Measurements from ENCODE around the gene ABR.
A peak's percentile ranks its signal among the peaks of the same experiment; 100 is the strongest.

ABR gene

DNA sequence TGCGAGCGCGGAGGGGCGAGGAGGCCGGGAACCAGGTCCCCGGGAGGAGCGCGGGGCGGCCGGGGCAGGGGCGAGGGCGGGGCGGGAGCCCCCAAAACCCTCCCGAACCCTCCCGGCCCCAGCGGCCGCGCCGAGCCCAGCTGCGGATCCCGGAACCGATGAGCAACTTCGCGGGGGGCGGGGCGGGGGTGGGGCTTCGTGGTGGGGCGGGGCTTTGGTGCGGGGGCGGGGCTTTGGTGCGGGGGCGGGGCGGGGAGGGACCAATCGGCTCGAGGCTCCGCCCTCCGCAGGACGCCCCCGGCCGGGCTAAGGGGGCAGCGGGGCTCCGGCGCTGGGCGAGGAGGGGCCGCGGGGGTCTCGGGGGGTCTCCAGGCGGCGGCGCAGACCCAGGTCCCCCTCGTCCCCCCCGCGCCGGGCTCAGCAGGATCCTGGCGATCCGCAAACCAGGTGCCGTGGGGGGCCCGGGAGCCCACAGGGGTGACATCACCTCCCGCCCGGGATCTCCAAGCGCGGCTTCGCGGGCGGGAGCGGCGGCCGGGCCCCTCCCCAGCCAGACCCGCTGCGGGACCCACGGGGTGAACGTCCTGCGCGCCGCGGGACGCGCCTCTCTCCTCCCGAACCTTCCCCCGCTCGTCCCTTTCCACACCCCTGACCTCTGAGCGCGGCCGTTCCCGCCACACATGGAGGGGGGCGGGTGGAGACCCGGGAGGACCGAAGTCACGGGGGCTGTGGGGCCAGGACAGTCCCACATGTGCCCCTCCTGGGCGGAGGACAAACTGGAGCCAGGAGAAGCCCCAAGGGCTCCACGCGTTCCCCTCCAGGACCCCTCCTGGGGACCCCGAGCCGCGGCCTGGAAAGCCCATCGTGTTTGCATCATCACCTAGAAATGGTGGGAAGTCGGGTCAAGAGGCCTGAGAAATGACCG, at the start of gene ABR:
ABR (minus strand) TSS at position 164 of the 925 bp plus-strand sequence. CDS start 254 bp downstream, outside the sequence.
- Histone ChIP-seq H3K4me1 (ENCODE audit: insufficient read depth, low read length) (peaks cover 18% of the 10 kb centered on the region), H3K9me3 (ENCODE audit: control insufficient read depth, insufficient read depth, low read length) (no peaks in the 10 kb centered on the region), H3K36me3 (ENCODE audit: insufficient read depth, low read length) (no peaks in the 10 kb centered on the region), H3K9ac (ENCODE audit: low read depth, low read length) (peak within 1 kb of the TSS; percentile 56; the same call in 1 of the 2 replicates)

- H3K9ac ChIP-seq (ENCODE audit: low read depth, low read length), result peak overlapping the region; percentile 60; the same call in 1 of the 2 replicates
Observed at GRCh38 chr17:1229349-1229899, 49.6 kb upstream of the ABR start.

DNA sequence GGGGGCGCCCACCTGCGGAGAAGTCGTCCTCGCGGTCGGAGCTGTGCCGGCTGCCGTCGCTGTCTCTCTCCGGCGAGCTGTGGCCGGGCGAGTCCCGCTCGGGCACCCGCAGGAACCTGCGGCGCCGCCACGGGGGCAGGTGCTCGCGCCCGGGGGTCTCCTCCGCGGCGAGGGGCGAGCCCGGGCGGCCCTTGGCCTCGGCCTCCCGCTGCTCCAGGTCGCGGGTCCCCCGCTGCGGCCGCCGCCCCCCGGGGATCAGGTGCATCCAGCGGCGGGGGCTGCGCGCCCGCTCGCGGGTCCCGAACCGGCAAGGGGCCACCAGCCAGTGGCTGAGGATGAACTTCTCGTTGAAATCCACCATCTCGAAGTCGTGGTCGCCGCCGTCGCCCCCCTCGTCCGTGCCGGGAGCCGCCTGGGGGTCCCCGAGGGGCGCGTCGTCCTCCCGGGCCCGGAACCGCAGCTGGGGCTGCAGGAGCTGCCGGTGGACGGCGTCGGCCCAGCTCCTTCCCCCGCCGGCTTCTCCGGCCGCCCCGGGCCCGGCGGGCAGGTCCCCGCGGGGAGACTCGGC, 49.1 kb upstream of the ABR start:
- H3K4me1 ChIP-seq (ENCODE audit: insufficient read depth, low read length), result no peaks in the 10 kb centered on the region
- peak overlapping the region; percentile 60; the same call in 1 of the 2 replicates for H3K9ac ChIP-seq (ENCODE audit: low read depth, low read length)
- no peaks in the 10 kb centered on the region for H3K9me3 ChIP-seq (ENCODE audit: control insufficient read depth, insufficient read depth, low read length)
- no peaks in the 10 kb centered on the region for H3K36me3 ChIP-seq (ENCODE audit: insufficient read depth, low read length)

More at GRCh38 chr17:1229349-1229899, 49.6 kb upstream of the ABR start:
- Histone ChIP-seq H3K9me3 (ENCODE audit: control insufficient read depth, insufficient read depth, low read length) (no peaks in the 10 kb centered on the region), H3K36me3 (ENCODE audit: insufficient read depth, low read length) (no peaks in the 10 kb centered on the region), H3K4me1 (ENCODE audit: insufficient read depth, low read length) (no peaks in the 10 kb centered on the region)

- no peaks in the 10 kb centered on the region for H3K36me3 ChIP-seq (ENCODE audit: insufficient read depth, low read length)
- no peaks in the 10 kb centered on the region for H3K9me3 ChIP-seq (ENCODE audit: control insufficient read depth, insufficient read depth, low read length)
- peak overlapping the region; percentile 30; the same call in 1 of the 2 replicates for H3K9ac ChIP-seq (ENCODE audit: low read depth, low read length)
- H3K4me1 ChIP-seq (ENCODE audit: insufficient read depth, low read length), result no peaks in the 10 kb centered on the region
Observed at GRCh38 chr17:1227917-1228780, 48.4 kb upstream of the ABR start.

DNA sequence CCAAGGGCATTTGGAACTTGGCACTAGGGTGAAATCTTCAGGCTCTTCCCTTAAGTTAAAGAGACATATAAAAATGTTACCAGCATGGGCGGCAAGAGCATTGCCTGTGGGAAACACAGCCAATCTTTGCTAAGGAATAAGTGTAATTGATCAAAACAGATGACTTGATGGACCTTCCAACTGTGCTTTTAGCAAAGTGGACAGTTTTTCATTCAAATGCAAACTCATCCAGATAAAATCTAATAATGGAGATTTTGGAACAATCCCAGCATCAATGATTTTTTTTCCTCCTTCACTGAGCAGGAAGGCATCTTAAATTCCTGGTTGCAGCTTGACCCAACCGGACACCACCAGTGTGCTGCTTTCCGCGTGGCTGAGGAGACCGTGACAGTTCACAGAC, 47.6 kb upstream of the ABR start:
- no peaks in the 10 kb centered on the region for H3K36me3 ChIP-seq (ENCODE audit: insufficient read depth, low read length)
- no peak overlapping the region for H3K9ac ChIP-seq (ENCODE audit: low read depth, low read length)
- H3K4me1 ChIP-seq (ENCODE audit: insufficient read depth, low read length), result no peaks in the 10 kb centered on the region
- no peaks in the 10 kb centered on the region for H3K9me3 ChIP-seq (ENCODE audit: control insufficient read depth, insufficient read depth, low read length)

GRCh38 chr17:1226308-1226707, 46.5 kb upstream of the ABR start:
- Histone ChIP-seq H3K4me1 (ENCODE audit: insufficient read depth, low read length) (no peaks in the 10 kb centered on the region), H3K9me3 (ENCODE audit: control insufficient read depth, insufficient read depth, low read length) (no peaks in the 10 kb centered on the region), H3K9ac (ENCODE audit: low read depth, low read length) (no peak overlapping the region), H3K36me3 (ENCODE audit: insufficient read depth, low read length) (no peaks in the 10 kb centered on the region)

DNA sequence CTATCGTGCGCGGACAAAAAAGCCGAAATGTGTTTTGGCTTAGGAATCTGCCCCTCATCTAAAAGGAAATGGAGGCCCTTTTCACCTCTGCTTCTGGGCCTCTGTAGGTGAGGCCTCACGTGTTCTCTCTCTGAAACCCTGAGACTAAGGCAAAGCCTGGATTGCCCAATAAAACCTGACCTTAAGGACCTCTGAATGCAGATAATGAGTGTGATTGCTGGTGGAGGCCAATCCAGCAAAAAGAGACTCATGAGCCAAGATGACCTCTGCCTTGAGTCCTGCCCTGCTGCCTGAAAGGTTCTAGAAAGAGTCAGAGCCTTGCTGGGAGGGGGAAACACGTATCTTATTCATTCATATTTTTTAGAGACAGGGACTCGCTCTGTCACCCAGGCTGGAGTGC, 44.5 kb upstream of the ABR start:
- H3K9me3 ChIP-seq (ENCODE audit: control insufficient read depth, insufficient read depth, low read length), result no peaks in the 10 kb centered on the region
- H3K4me1 ChIP-seq (ENCODE audit: insufficient read depth, low read length), result no peaks in the 10 kb centered on the region
- no peaks in the 10 kb centered on the region for H3K36me3 ChIP-seq (ENCODE audit: insufficient read depth, low read length)
- H3K9ac ChIP-seq (ENCODE audit: low read depth, low read length), result no peak overlapping the region

- H3K36me3 ChIP-seq (ENCODE audit: insufficient read depth, low read length), result no peaks in the 10 kb centered on the region
- H3K9ac ChIP-seq (ENCODE audit: low read depth, low read length), result no peak overlapping the region
- H3K9me3 ChIP-seq (ENCODE audit: control insufficient read depth, insufficient read depth, low read length), result no peaks in the 10 kb centered on the region
- no peaks in the 10 kb centered on the region for H3K4me1 ChIP-seq (ENCODE audit: insufficient read depth, low read length)
Observed at GRCh38 chr17:1223662-1224061, 43.9 kb upstream of the ABR start.

DNA sequence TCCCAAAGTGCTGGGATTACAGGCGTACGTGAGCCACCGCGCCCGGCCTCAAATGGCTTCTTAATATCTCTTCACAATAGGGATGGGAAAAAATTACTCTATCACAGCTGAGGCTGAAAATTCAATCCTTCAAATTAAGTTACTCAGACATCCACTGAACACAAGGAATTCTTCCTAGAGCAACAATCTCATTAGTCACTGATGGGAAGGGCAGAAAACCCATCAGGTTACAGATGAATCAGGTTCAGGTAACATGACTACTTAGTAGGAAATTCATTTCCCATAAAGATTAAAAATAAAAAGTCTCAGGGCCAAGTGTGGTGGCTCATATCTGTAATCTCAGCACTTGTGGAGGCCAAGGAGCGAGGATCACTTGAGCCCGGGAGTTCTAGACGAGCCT, 42.5 kb upstream of the ABR start:
- H3K9me3 ChIP-seq (ENCODE audit: control insufficient read depth, insufficient read depth, low read length), result no peaks in the 10 kb centered on the region
- H3K36me3 ChIP-seq (ENCODE audit: insufficient read depth, low read length), result no peaks in the 10 kb centered on the region
- no peaks in the 10 kb centered on the region for H3K4me1 ChIP-seq (ENCODE audit: insufficient read depth, low read length)
- no peak overlapping the region for H3K9ac ChIP-seq (ENCODE audit: low read depth, low read length)

DNA sequence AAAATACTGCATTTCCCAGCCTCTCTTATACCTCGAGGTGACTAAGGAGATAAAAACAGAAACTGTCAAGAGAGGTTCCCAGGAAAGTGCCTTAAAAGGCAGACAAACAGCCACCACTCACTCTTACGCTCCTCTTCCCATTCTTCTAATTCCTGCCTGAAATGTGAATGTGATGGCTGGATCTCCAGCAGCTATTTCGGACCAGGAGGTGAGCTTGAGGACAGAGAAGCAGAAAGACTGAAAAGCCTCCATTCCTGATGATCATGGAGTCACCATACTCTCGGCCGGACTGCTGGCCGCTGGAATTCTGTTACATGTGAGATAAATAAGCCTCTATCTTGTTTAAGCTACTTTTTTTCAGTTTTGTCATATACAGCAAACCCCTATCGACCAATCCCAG, 41.4 kb upstream of the ABR start:
- Histone ChIP-seq H3K4me1 (ENCODE audit: insufficient read depth, low read length) (no peaks in the 10 kb centered on the region), H3K36me3 (ENCODE audit: insufficient read depth, low read length) (no peaks in the 10 kb centered on the region), H3K9me3 (ENCODE audit: control insufficient read depth, insufficient read depth, low read length) (no peaks in the 10 kb centered on the region), H3K9ac (ENCODE audit: low read depth, low read length) (no peak overlapping the region)

DNA sequence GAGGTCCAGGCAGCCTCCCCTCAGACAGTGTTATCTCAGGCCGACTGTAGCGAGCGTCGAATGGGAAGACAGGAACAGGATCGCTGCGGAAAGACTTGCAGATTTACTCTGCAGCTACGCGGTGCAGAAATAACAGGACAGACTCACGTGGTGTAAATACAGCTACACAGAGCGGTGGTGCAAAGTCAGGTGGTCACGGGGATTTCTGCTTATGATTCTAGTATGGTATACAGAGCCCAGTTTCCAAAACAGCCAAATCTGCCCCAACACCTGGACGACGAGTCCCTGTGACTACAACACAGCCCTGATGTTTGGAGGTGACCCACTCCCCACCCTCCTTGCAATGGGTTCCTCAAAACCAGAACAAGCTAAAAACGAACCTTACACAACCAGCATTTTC, 40.6 kb upstream of the ABR start:
- Histone ChIP-seq H3K9me3 (ENCODE audit: control insufficient read depth, insufficient read depth, low read length) (no peaks in the 10 kb centered on the region), H3K4me1 (ENCODE audit: insufficient read depth, low read length) (no peaks in the 10 kb centered on the region), H3K9ac (ENCODE audit: low read depth, low read length) (no peak overlapping the region), H3K36me3 (ENCODE audit: insufficient read depth, low read length) (no peaks in the 10 kb centered on the region)

DNA sequence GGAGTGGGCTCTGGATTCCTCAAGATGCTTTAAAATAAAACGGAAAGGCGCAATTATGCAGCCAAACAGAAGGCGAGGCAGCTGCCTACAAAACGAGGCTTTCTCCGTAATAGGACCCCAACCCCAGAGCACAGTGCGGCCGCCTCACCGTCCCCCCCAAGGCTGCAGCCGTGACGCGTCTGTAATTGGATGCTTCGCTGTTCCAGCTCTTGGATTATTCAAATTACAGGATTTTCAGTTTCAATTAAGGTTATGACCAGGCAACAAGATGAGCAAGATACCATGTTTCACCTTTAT, 37.3 kb upstream of the ABR start:
- Histone ChIP-seq H3K36me3 (ENCODE audit: insufficient read depth, low read length) (no peaks in the 10 kb centered on the region), H3K4me1 (ENCODE audit: insufficient read depth, low read length) (no peaks in the 10 kb centered on the region), H3K9me3 (ENCODE audit: control insufficient read depth, insufficient read depth, low read length) (no peaks in the 10 kb centered on the region), H3K9ac (ENCODE audit: low read depth, low read length) (no peak overlapping the region)

- no peaks in the 10 kb centered on the region for H3K36me3 ChIP-seq (ENCODE audit: insufficient read depth, low read length)
- no peaks in the 10 kb centered on the region for H3K9me3 ChIP-seq (ENCODE audit: control insufficient read depth, insufficient read depth, low read length)
- no peaks in the 10 kb centered on the region for H3K4me1 ChIP-seq (ENCODE audit: insufficient read depth, low read length)
- H3K9ac ChIP-seq (ENCODE audit: low read depth, low read length), result no peak overlapping the region
Observed at GRCh38 chr17:1216217-1217088, 36.7 kb upstream of the ABR start.

Data from ES-I3 (cell line).